Heart left ventricle (tissue), 13 donors: ENCODE data around the gene FXR2.

Source experiments
- CTCF ChIP-seq, 12 donors: fragments of 200-600 bp; sonication (generic) in 4 of 12; IDR thresholded peaks; one replicate each; pipeline versions ENCODE4 v1.5.0 to v1.8.0; 2018 to 2022; ENCODE audit warnings: antibody characterized with exemption in 12 of 12, mild to moderate bottlenecking in 5 of 12
- POLR2A ChIP-seq, 2 donors: fragments of 450-650 bp; IDR thresholded peaks; one replicate each; pipeline ENCODE4 v1.6.1; 2017; ENCODE audit warnings: antibody characterized with exemption in 2 of 2, mild to moderate bottlenecking in 2 of 2, moderate library complexity in 2 of 2
- donor health status: ischemic (EF 13 %, LVEDD 7.1; RV severe dilation, severe dysfunction).
- donor health status: DM: no; HTN: yes; CAD: no.
- donor health status: DM: no; HTN: no; CAD: no.
- donor health status: ischemic (EF 25% LVEDD 6.9; RV normal size, moderate dysfunction).
- donor health status: ischemic (EF 25% LVEDD 5.7; RV mildly dilated, moderate dysfunction).
- donor health status: ischemic (EF 35%, LVEDD 5.7; RV mildly dilated, moderate dysfunction).
- donor health status: nonischemic (EF 11% LVEDD 7.7; RV severe dilation, severe dysfunction).
- donor health status: DM: yes; HTN: yes; CAD: no.
- donor health status: PGD.
- donor health status: ischemic (EF 29% LVEDD 5.4; RV normal size, mild dysfunction).
- donor health status: nonischemic (EF 23%, LVEDD 6.1; RV moderate dilation, normal function).

GRCh38 chr17:7560172-7561027, 54.3 kb downstream of the FXR2 start:
- TF ChIP-seq CTCF (IDR thresholded peaks at IDR 0.05) (peak in 10 of 12 donors; percentile 25 to 66 (median 42)), POLR2A (IDR thresholded peaks at IDR 0.05) (no peak)
